ENCODE data around the gene GSTCD. TPM values are rescaled to one million over a fixed set of nuclear protein-coding genes. Genes with fewer than 3 reads are reported as not detected.

The GSTCD gene
- total and polyA plus RNA-seq, 9 donors = 2.0 to 10.4 (median 6.0) TPM

- TF ChIP-seq POLR2A (IDR thresholded peaks at IDR 0.05) = no peak
- no peak for TF ChIP-seq EP300 (IDR thresholded peaks at IDR 0.05)
- TF ChIP-seq, protein P1, sequence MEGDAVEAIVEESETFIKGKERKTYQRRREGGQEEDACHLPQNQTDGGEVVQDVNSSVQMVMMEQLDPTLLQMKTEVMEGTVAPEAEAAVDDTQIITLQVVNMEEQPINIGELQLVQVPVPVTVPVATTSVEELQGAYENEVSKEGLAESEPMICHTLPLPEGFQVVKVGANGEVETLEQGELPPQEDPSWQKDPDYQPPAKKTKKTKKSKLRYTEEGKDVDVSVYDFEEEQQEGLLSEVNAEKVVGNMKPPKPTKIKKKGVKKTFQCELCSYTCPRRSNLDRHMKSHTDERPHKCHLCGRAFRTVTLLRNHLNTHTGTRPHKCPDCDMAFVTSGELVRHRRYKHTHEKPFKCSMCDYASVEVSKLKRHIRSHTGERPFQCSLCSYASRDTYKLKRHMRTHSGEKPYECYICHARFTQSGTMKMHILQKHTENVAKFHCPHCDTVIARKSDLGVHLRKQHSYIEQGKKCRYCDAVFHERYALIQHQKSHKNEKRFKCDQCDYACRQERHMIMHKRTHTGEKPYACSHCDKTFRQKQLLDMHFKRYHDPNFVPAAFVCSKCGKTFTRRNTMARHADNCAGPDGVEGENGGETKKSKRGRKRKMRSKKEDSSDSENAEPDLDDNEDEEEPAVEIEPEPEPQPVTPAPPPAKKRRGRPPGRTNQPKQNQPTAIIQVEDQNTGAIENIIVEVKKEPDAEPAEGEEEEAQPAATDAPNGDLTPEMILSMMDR (IDR thresholded peaks at IDR 0.05) = no peak
- 77 to 81% (median 78%) methylated on average over 5 of the region's 5 CpGs for WGBS, 3 donors
- no peak for DNase-seq
- intact Hi-C loops (cut with DNase I) = no loop called here
- Histone ChIP-seq H3K27ac (no peak overlapping the region), H3K36me3 (no peaks in the 10 kb centered on the region), H3K9me3 (no peaks in the 10 kb centered on the region), H3K27me3 (no peaks in the 10 kb centered on the region), H3K4me1 (ENCODE audit: insufficient read depth) (no peaks in the 10 kb centered on the region), H3K4me3 (no peak overlapping the region)
These were observed 5.5 kb downstream of the GSTCD start for GRCh38 chr4:105714071-105714521.

- H3K4me1 ChIP-seq (ENCODE audit: insufficient read depth) = no peaks in the 10 kb centered on the region
- no peak overlapping the region for H3K27ac ChIP-seq
- no peaks in the 10 kb centered on the region for H3K36me3 ChIP-seq
- intact Hi-C loops (cut with DNase I) = no loop called here
- TF ChIP-seq EP300 (IDR thresholded peaks at IDR 0.05) = no peak
- TF ChIP-seq POLR2A (IDR thresholded peaks at IDR 0.05) = no peak
- TF ChIP-seq, protein P1 (IDR thresholded peaks at IDR 0.05) = no peak
- H3K27me3 ChIP-seq = no peaks in the 10 kb centered on the region
- DNase-seq = no peak
- 79 to 86% (median 83%) methylated on average over 1 of the region's 1 CpG for WGBS, 3 donors
- H3K9me3 ChIP-seq = no peaks in the 10 kb centered on the region
- H3K4me3 ChIP-seq = no peak overlapping the region
These were observed 6.3 kb downstream of the GSTCD start for GRCh38 chr4:105714932-105715331.

- WGBS, 3 donors = 43 to 45% (median 45%) methylated on average over 4 of the region's 4 CpGs
- intact Hi-C loops (cut with DNase I) = no loop called here
- TF ChIP-seq, protein P1 (IDR thresholded peaks at IDR 0.05) = no peak
- TF ChIP-seq POLR2A (IDR thresholded peaks at IDR 0.05) (no peak), EP300 (IDR thresholded peaks at IDR 0.05) (no peak)
- no peak overlapping the region for H3K27ac ChIP-seq
- H3K4me1 ChIP-seq (ENCODE audit: insufficient read depth) = no peaks in the 10 kb centered on the region
- no peaks in the 10 kb centered on the region for H3K27me3 ChIP-seq
- no peak for DNase-seq
- H3K36me3 ChIP-seq = no peaks in the 10 kb centered on the region
- no peaks in the 10 kb centered on the region for H3K9me3 ChIP-seq
- H3K4me3 ChIP-seq = no peak overlapping the region
These were observed 7.2 kb downstream of the GSTCD start for GRCh38 chr4:105715692-105716278.

DNA sequence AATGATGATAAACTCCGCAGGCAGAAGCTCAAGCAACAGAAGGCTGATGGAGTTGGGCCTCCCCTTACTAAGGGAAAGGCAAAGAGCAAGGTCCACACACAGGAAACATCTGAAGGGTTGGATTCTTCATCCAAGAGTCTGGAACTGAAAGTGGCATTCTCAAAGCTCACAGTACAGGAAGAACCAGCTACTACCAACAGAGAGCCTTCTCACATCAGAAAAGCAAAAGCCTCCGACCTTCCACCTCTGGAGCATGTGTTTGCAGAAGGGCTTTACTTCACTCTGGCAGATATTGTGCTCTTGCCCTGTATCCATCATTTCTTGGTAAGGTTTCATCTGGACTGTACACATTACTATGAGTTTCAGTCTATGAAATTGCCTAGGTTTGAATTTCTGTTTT is 10.6 kb downstream of the GSTCD start:
- Histone ChIP-seq H3K27ac (no peak overlapping the region), H3K4me3 (no peak overlapping the region), H3K9me3 (no peaks in the 10 kb centered on the region), H3K36me3 (no peaks in the 10 kb centered on the region), H3K27me3 (no peaks in the 10 kb centered on the region), H3K4me1 (ENCODE audit: insufficient read depth) (no peaks in the 10 kb centered on the region)
- DNase-seq = no peak
- no peak for TF ChIP-seq EP300 (IDR thresholded peaks at IDR 0.05)
- no peak for TF ChIP-seq POLR2A (IDR thresholded peaks at IDR 0.05)
- TF ChIP-seq, protein P1 (IDR thresholded peaks at IDR 0.05) = no peak
- 92 to 98% (median 98%) methylated on average over 2 of the region's 2 CpGs for WGBS, 3 donors
- intact Hi-C loops (cut with DNase I) = no loop called here
